Loucy (cell line): ENCODE measurements around the gene PEX19.

Experiments used
- CTCF ChIP-seq: fragments of 200-600 bp; sonication (generic); conservative IDR thresholded peaks from 2 replicates; pipeline ENCODE4 v1.5.1; 2014; ENCODE audit warnings: mild to moderate bottlenecking, antibody characterized with exemption, low read length
- EZH2phosphoT487 ChIP-seq: fragments of 200-600 bp; IDR thresholded peaks from 2 replicates; pipeline ENCODE4 v1.6.1; 2018; ENCODE audit warnings: antibody characterized with exemption, mild to moderate bottlenecking, moderate library complexity, borderline replicate concordance

DNA sequence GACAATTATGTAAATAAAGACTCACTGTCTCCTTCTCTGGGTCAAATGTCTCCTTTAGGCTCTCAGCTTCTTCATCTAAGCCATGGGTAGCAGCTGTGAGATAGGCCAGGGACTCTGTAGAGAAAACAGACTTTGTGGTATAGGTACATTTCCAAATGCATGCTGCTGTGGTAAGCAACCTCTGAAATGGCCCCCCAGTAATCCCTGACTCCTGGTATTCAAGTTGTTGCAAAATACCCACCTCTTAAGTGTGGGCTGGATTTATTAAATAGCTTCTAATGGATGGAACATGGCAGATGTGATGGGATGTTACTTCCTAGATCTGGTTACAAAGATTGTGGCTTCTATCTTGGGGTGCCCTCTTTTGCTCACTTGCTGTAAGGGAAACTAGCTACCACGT lies 11.1 kb upstream of the PEX19 start:
- no peak for TF ChIP-seq CTCF
- TF ChIP-seq EZH2phosphoT487: no peak
